Measurements from ENCODE around the gene SESN1. TPM values are rescaled to one million over a fixed set of nuclear protein-coding genes. Genes with fewer than 3 reads are reported as not detected.

The SESN1 gene
- total and polyA plus RNA-seq, 9 of the 15 experiments (the other 6 are each of a cell fraction or from before 2014, with no cell fraction given), result 3.1 to 13.0 (median 7.4) TPM

- Histone ChIP-seq H4K20me1 (replicated peaks; ENCODE audit: control insufficient read depth, insufficient read depth, low read length) (0 out of 2 replicates have a peak, but pooled peaks cover 3% of the 10 kb centered on the region), H3K9ac (ENCODE audit: insufficient read depth in 1 of 2, low read depth in 2 of 2, low read length in 2 of 2) (no peak overlapping the region), H3K4me2 (ENCODE audit: insufficient read depth, low read length) (no peak overlapping the region), H3K9me1 (ENCODE audit: control insufficient read depth, insufficient read depth, low read length) (no peaks in the 10 kb centered on the region), H3K4me1 (replicated peaks in 1 of 2; ENCODE audit: control insufficient read depth in 2 of 2, insufficient read depth in 2 of 2, low read length in 2 of 2) (peaks cover 4 to 5% of the 10 kb centered on the region in 2 experiments; a peak in 3 of 5 replicates), H3K27ac (ENCODE audit: extremely low read depth, low read depth, low read length) (no peak overlapping the region), H3K27me3 (ENCODE audit: control insufficient read depth in 2 of 2, insufficient read depth in 2 of 2, low read length in 2 of 2) (no peaks in the 10 kb centered on the region), H3K79me2 (ENCODE audit: control insufficient read depth, insufficient read depth, low read length) (peaks cover 89% of the 10 kb centered on the region), H2AFZ (ENCODE audit: low read depth, low read length) (no peak overlapping the region), H3K36me3 (ENCODE audit: control insufficient read depth, insufficient read depth, low read length) (no peaks in the 10 kb centered on the region; the same call in 2 of the 3 replicates), H3K9me3 (replicated peaks; ENCODE audit: control insufficient read depth, insufficient read depth, low read depth, low read length) (no peaks in the 10 kb centered on the region), H3K4me3 (no peak overlapping the region)
- CTCF ChIA-PET (ENCODE audit: low intra/inter-chr PET ratio), result interaction anchor here (0.5 kb wide), 1 partner anchor 18 kb away, joined by 5 read pairs; no protein-coding TSS in a partner anchor
- in situ Hi-C loops (cut with MboI), result no loop called here
- DNase-seq (ENCODE audit: extremely low read depth in 1 of 4, low spot score in 3 of 4) (no peak), FAIRE-seq (no peak), ATAC-seq (no peak)
- POLR2A ChIA-PET, result no interaction called here
- BruUV-seq (replicated peaks), result no TSS peak
- intact Hi-C loops (cut with micrococcal nuclease), result no loop called here
- TF ChIP-seq PBX2 (CRISPR knock-in tag; IDR thresholded peaks at IDR 0.05; ENCODE audit: low read depth) (no peak), PBX2 (tag; conservative IDR thresholded peaks at IDR 0.05; ENCODE audit: low read depth) (peak; percentile 83), CHD2 (IDR thresholded peaks at IDR 0.05; ENCODE audit: low read depth, low read length) (no peak), FOXO4 (CRISPR knock-in tag; IDR thresholded peaks at IDR 0.05) (no peak), GTF2B (IDR thresholded peaks at IDR 0.05; ENCODE audit: extremely low read depth, insufficient read length) (no peak), ZNF445 (CRISPR knock-in tag; IDR thresholded peaks at IDR 0.05; ENCODE audit: low read depth) (no peak), HNRNPLL (IDR thresholded peaks at IDR 0.05; ENCODE audit: low read depth, low read length, poor library complexity, severe bottlenecking) (no peak), CEBPZ (IDR thresholded peaks at IDR 0.05; ENCODE audit: borderline replicate concordance, low read depth, low read length) (no peak), MEIS2 (IDR thresholded peaks at IDR 0.05; ENCODE audit: partially characterized antibody) (peak; percentile 84), E2F4 (CRISPR knock-in tag; IDR thresholded peaks at IDR 0.05; ENCODE audit: low read depth) (no peak)
Observed at GRCh38 chr6:109121411-109121810, 26.8 kb upstream of the SESN1 start.
